ENCODE data around the gene FUNDC1.

The FUNDC1 gene

GRCh38 chrX:44480591-44480990 lies 62.1 kb downstream of the FUNDC1 start:
- no peak for DNase-seq (ENCODE audit: low spot score)

GRCh38 chrX:44474410-44474809 lies 68.2 kb downstream of the FUNDC1 start:
- DNase-seq (ENCODE audit: low spot score): no peak

Data from ecto neural progenitor cell (in vitro differentiated cells).